Common myeloid progenitor, CD34-positive (primary cell): ENCODE measurements around the gene KLK15.

Experiments used
- CTCF ChIA-PET: fragments of 350-600 bp; sonication (Branson Sonifier 250); formaldehyde crosslinking; loops from one replicate; lab custom pipeline; 2021; ENCODE audit warnings: antibody characterized with exemption; lab: Charles Lee
- POLR2A ChIA-PET: fragments of 350-600 bp; sonication (Branson Sonifier 250); formaldehyde crosslinking; loops from one replicate; lab custom pipeline; 2021; ENCODE audit warnings: antibody characterized with exemption; lab: Charles Lee
- DNase-seq, 3 donors: peaks; one replicate each; pipeline versions ENCODE4 v3.0.0 to v3.0.0-alpha.2; 2013
- H3K27ac ChIP-seq, 2 experiments: 1 replicate in 1 of 2; 2 replicates in 1 of 2; pipeline ENCODE4 v1.7.0; 2013; ENCODE audit warnings: inconsistent platforms in 2 of 2, low read length in 2 of 2, mild to moderate bottlenecking in 2 of 2, low read depth in 1 of 2, moderate library complexity in 1 of 2; ENCODE audit not compliant: severe bottlenecking in 2 of 2, insufficient read depth in 1 of 2, poor library complexity in 1 of 2
- H3K27me3 ChIP-seq, 5 experiments: replicated peaks in 2 of 5; 1 replicate in 3 of 5; 2 replicates in 2 of 5; pipeline versions ENCODE4 v1.6.1 to v1.7.0; 2013; ENCODE audit warnings: low read length in 4 of 5, mild to moderate bottlenecking in 2 of 5, moderate library complexity in 2 of 5, inconsistent platforms in 1 of 5; ENCODE audit not compliant: insufficient read depth in 5 of 5, control insufficient read depth in 4 of 5
- H3K36me3 ChIP-seq, 4 experiments: 1 replicate in 2 of 4; 2 replicates in 2 of 4; pipeline versions ENCODE4 v1.6.1 to v1.7.0; 2013; ENCODE audit warnings: low read length in 3 of 4, control low read depth in 1 of 4, mild to moderate bottlenecking in 1 of 4; ENCODE audit not compliant: control insufficient read depth in 4 of 4, insufficient read depth in 4 of 4
- H3K4me1 ChIP-seq, 4 experiments: 1 replicate in 3 of 4; 2 replicates in 1 of 4; pipeline versions ENCODE4 v1.6.1 to v1.7.1; 2013; ENCODE audit warnings: low read length in 3 of 4, mild to moderate bottlenecking in 3 of 4, control low read depth in 1 of 4, inconsistent platforms in 1 of 4, moderate library complexity in 1 of 4; ENCODE audit not compliant: control insufficient read depth in 4 of 4, insufficient read depth in 4 of 4; ENCODE audit errors: control extremely low read depth in 1 of 4
- H3K4me3 ChIP-seq, 7 experiments: 1 replicate in 4 of 7; 2 replicates in 3 of 7; pipeline versions ENCODE4 v1.5.1 to v1.7.0; 2013; ENCODE audit warnings: mild to moderate bottlenecking in 7 of 7, low read length in 6 of 7, moderate library complexity in 6 of 7, inconsistent platforms in 2 of 7, low read depth in 2 of 7, control low read depth in 1 of 7; ENCODE audit not compliant: insufficient read depth in 4 of 7, control insufficient read depth in 1 of 7; ENCODE audit errors: extremely low read depth in 1 of 7
- H3K9me3 ChIP-seq, 5 experiments: 1 replicate in 4 of 5; 2 replicates in 1 of 5; pipeline versions ENCODE4 v1.6.1 to v1.7.1; 2013; ENCODE audit warnings: low read length in 4 of 5, mild to moderate bottlenecking in 2 of 5, inconsistent platforms in 1 of 5, low read depth in 1 of 5, moderate library complexity in 1 of 5; ENCODE audit not compliant: control insufficient read depth in 4 of 5, insufficient read depth in 2 of 5; ENCODE audit errors: control extremely low read depth in 1 of 5
- WGBS: methylation state at CpG from one replicate; pipeline ENCODE4 v1.1.5; 2013; ENCODE audit not compliant: insufficient coverage; 5-methylcytosine and 5-hydroxymethylcytosine counted together

Gene KLK15

DNA sequence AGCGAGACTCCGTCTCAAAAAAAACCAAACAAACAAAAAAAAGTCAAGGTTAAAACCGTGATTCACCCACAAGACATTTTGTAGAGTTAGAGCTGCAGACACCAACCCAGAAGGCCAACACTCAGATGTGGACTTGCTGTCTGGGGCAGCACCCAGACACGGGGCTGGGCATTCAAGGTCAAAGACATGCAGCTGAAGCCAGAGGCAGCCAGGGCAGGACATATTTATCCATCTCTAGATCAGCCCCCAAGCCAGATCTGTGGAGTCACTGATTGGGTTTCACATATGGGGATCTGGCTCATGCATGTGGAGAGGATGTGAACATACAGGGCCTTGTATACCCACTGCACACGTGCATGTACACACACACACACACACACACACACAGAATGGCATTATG, 3.6 kb downstream of the KLK15 start:
- no peak overlapping the region for H3K4me3 ChIP-seq
- H3K27me3 ChIP-seq: peaks cover 10 to 63% (median 18%) of the 10 kb centered on the region in 5 experiments
- no peak overlapping the region for H3K27ac ChIP-seq
- ChIA-PET CTCF (no interaction called here), POLR2A (no interaction called here)
- no peaks in the 10 kb centered on the region for H3K36me3 ChIP-seq
- DNase-seq: no peak
- peaks cover 0 to 7% (median 3%) of the 10 kb centered on the region in 5 experiments for H3K9me3 ChIP-seq
- H3K4me1 ChIP-seq: no peaks in the 10 kb centered on the region
- 87% methylated on average over 4 of the region's 5 CpGs for WGBS

DNA sequence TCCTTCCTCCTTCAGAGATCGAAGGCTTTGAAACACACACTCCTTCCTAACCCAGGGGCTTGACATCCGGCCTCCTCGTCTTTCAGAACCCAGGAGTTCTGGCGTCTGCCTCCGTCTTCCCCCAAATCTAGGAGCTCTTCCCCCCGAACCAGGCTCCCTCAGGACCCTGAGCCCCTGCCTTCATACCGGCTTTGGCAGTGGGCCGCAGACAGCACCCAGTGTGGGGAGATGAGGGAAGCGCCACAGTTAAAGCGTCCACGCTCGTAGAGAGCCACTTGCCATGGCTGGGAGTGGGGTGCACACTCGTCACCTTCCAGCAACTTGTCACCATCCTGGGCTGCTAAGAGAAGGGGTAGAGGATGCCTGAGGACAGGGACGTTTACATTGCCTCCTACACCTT, 5.9 kb downstream of the KLK15 start:
- no peaks in the 10 kb centered on the region for H3K4me1 ChIP-seq
- DNase-seq: no peak
- CTCF ChIA-PET: no interaction called here
- WGBS: 86% methylated on average over 12 of the region's 14 CpGs
- no peaks in the 10 kb centered on the region for H3K36me3 ChIP-seq
- POLR2A ChIA-PET: no interaction called here
- H3K4me3 ChIP-seq: no peak overlapping the region
- H3K27ac ChIP-seq: no peak overlapping the region
- peaks cover 0 to 7% (median 3%) of the 10 kb centered on the region in 5 experiments for H3K9me3 ChIP-seq
- H3K27me3 ChIP-seq: peaks cover 8 to 57% (median 15%) of the 10 kb centered on the region in 5 experiments

- CTCF ChIA-PET: no interaction called here
- Histone ChIP-seq H3K4me3 (no peak overlapping the region), H3K9me3 (peaks cover 0 to 7% (median 3%) of the 10 kb centered on the region in 5 experiments), H3K27me3 (peaks cover 8 to 64% (median 18%) of the 10 kb centered on the region in 5 experiments), H3K4me1 (no peaks in the 10 kb centered on the region), H3K27ac (no peak overlapping the region), H3K36me3 (no peaks in the 10 kb centered on the region)
- DNase-seq: no peak
- POLR2A ChIA-PET: no interaction called here
- WGBS: 82% methylated on average over 40 of the region's 43 CpGs
These were observed 6.7 kb downstream of the KLK15 start for GRCh38 chr19:50826492-50827240.

DNA sequence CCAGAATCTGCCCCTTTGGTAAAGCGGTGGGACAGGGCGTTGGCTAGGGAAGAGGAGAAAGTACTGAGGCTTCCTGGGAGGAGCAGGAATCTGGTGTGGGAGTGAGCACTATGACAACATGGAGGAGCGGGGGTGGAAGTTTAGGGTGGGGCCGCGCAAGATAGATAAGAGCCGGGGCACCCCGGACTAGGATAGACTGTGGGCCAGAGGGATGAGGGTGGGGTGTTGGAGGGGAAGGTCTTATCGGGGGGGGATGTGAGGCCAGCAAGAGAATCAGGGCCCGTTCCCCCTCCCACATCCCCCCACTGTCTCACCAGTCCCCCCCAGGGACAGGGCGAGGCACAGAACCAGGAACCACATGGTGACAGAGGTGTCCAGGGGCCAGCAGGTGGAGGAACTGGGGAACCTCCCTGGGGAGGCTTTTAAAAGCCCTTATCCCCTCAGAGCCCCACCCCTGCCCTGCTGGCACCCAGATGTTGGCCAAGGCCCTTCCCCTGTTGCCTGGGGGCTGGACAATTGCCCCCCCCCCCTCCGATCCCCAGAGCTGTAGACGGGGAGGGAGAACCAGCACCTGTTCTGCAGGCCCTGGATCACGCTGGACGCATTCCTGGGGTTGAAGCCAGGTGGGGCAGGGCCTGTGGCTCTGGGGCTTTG, 9.9 kb downstream of the KLK15 start, which contains the start of gene KLK1:
Gene KLK1 (minus strand): TSS at position 399 of the 654 bp plus-strand sequence. CDS start 39 bp downstream, at position 360.
- no peaks in the 10 kb centered on the region for H3K36me3 ChIP-seq
- H3K27me3 ChIP-seq: peaks cover 2 to 78% (median 36%) of the 10 kb centered on the region in 5 experiments
- CTCF ChIA-PET: no interaction called here
- H3K9me3 ChIP-seq: peaks cover 0 to 7% (median 3%) of the 10 kb centered on the region in 5 experiments
- H3K4me1 ChIP-seq: peaks cover 0 to 8% (median 5%) of the 10 kb centered on the region in 4 experiments
- no peak for DNase-seq
- 84% methylated on average over 6 of the region's 14 CpGs for WGBS
- no peak within 1 kb of the TSS for H3K4me3 ChIP-seq
- H3K27ac ChIP-seq: no peak within 1 kb of the TSS
- POLR2A ChIA-PET: no interaction called here

DNA sequence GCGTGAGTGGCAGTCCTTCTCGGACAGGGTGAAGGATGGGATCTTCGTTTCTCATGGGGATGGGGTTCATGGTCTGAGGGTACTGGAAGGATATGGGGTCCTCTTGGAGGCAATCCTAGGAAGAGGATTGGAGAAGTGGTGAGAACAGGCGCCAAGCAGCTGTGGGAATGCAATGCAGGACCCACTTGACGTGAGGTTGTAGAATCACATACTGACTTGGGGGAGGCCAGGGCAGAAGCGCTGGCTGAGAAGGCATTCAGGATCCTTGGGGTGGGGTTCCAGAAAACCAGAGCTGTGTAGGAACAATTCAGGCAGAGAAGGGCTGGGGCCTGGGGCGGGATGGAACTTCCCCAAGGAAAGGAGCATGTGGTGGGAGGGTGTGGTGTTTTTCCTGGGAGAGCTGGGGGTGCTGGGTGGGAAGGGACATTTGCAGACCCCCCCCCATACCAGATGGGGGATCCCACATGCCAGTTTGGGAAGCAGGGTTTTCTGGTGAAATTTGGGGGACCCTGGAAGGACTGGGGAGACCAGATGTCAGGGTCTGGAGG, 10.6 kb downstream of the KLK15 start:
- ChIA-PET CTCF (no interaction called here), POLR2A (no interaction called here)
- H3K27me3 ChIP-seq: peaks cover 2 to 86% (median 37%) of the 10 kb centered on the region in 5 experiments
- H3K4me1 ChIP-seq: peaks cover 0 to 15% (median 10%) of the 10 kb centered on the region in 4 experiments
- H3K4me3 ChIP-seq: no peak overlapping the region
- H3K27ac ChIP-seq: no peak overlapping the region
- no peaks in the 10 kb centered on the region for H3K36me3 ChIP-seq
- no peak for DNase-seq
- 64% methylated on average over 6 of the region's 7 CpGs for WGBS
- peaks cover 0 to 7% (median 3%) of the 10 kb centered on the region in 5 experiments for H3K9me3 ChIP-seq

GRCh38 chr19:50821622-50822021, 11.8 kb downstream of the KLK15 start:
- WGBS: 57% methylated on average over 7 of the region's 8 CpGs
- ChIA-PET CTCF (no interaction called here), POLR2A (no interaction called here)
- Histone ChIP-seq H3K4me3 (no peak overlapping the region), H3K27me3 (peaks cover 2 to 86% (median 39%) of the 10 kb centered on the region in 5 experiments), H3K27ac (no peak overlapping the region), H3K9me3 (peaks cover 0 to 2% (median 0%) of the 10 kb centered on the region in 5 experiments), H3K36me3 (no peaks in the 10 kb centered on the region), H3K4me1 (peaks cover 0 to 15% (median 10%) of the 10 kb centered on the region in 4 experiments)
- no peak for DNase-seq

DNA sequence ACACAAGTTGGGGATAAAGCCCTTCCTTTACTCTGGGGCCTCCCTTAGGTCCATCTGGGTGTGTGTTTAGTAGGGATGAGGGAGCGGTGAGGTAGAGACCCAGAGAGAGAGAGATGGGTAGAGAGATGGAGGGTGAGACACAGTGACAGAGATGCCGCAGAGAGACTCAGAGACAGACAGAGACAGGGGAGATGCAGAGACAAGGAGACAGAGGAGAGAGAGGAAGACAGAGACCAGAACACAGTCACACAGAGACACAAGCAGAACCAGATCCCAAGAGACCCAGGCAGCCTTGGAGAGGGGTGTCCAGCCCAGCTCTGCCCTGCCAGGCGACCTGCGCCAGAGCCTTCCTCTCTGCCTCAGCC, 12.1 kb downstream of the KLK15 start:
- WGBS: 63% methylated on average over 2 of the region's 4 CpGs
- Histone ChIP-seq H3K4me1 (peaks cover 0 to 15% (median 10%) of the 10 kb centered on the region in 4 experiments), H3K36me3 (no peaks in the 10 kb centered on the region), H3K27ac (peak overlapping the region in 1 of 2 experiments; percentile 54), H3K4me3 (no peak overlapping the region), H3K9me3 (no peaks in the 10 kb centered on the region), H3K27me3 (peaks cover 4 to 86% (median 43%) of the 10 kb centered on the region in 5 experiments)
- ChIA-PET CTCF (no interaction called here), POLR2A (no interaction called here)
- DNase-seq: no peak
